GM19463 (cell line): ENCODE measurements around the gene CRISP2.
"Not testable (repeated sequence)": the region's sequence is repeated elsewhere in the genome, so short reads cannot be mapped to it uniquely, and the experiment has no call there.

Source experiments
- ATAC-seq: cut with Tn5 transposase; IDR thresholded peaks from one replicate; pipeline ENCODE4 v1.9.1; 2021; ENCODE audit warnings: mild to moderate bottlenecking, moderate library complexity; ENCODE audit not compliant: unreplicated experiment

Gene CRISP2

GRCh38 chr6:49713346-49713745, at the start of gene CRISP2:
Gene CRISP2, minus strand, starts transcription at chr6:49713543. Its CDS starts 4,347 bp downstream, at chr6:49709196.
- ATAC-seq, result no peak

- ATAC-seq, result no peak
Observed at GRCh38 chr6:49744259-49744658, 30.9 kb upstream of the CRISP2 start, which contains the start of gene CRISP3. Gene CRISP3, minus strand, starts transcription at chr6:49744388. Its CDS starts 21 bp downstream, at chr6:49744367.

GRCh38 chr6:49743429-49743828, 30.1 kb upstream of the CRISP2 start:
- ATAC-seq, result no peak

- ATAC-seq, result no peak
Observed at GRCh38 chr6:49739423-49739822, 26.1 kb upstream of the CRISP2 start.

- no peak for ATAC-seq
Observed at GRCh38 chr6:49736017-49736508, 22.7 kb upstream of the CRISP2 start.

- no peak for ATAC-seq
Observed at GRCh38 chr6:49733680-49734079, 20.3 kb upstream of the CRISP2 start.

GRCh38 chr6:49732781-49733180, 19.4 kb upstream of the CRISP2 start:
- no peak for ATAC-seq

GRCh38 chr6:49730251-49730650, 16.9 kb upstream of the CRISP2 start:
- no peak for ATAC-seq

GRCh38 chr6:49723917-49724316, 10.6 kb upstream of the CRISP2 start:
- ATAC-seq, result not testable (repeated sequence)

GRCh38 chr6:49721297-49721696, 8.0 kb upstream of the CRISP2 start:
- ATAC-seq, result no peak

- ATAC-seq, result no peak
Observed at GRCh38 chr6:49720372-49720771, 7.0 kb upstream of the CRISP2 start.

GRCh38 chr6:49698478-49698877, 14.9 kb downstream of the CRISP2 start:
- no peak for ATAC-seq

- ATAC-seq, result no peak
Observed at GRCh38 chr6:49693512-49693911, 19.8 kb downstream of the CRISP2 start.

- ATAC-seq, result no peak
Observed at GRCh38 chr6:49692534-49692933, 20.8 kb downstream of the CRISP2 start.

GRCh38 chr6:49676671-49677281, 36.6 kb downstream of the CRISP2 start:
- no peak for ATAC-seq

GRCh38 chr6:49675816-49676215, 37.5 kb downstream of the CRISP2 start:
- ATAC-seq, result no peak

GRCh38 chr6:49668083-49668511, 45.2 kb downstream of the CRISP2 start:
- no peak for ATAC-seq

GRCh38 chr6:49666930-49667757, 46.2 kb downstream of the CRISP2 start:
- ATAC-seq, result no peak

- no peak for ATAC-seq
Observed at GRCh38 chr6:49666480-49666879, 46.9 kb downstream of the CRISP2 start.

- no peak for ATAC-seq
Observed at GRCh38 chr6:49664817-49665216, 48.5 kb downstream of the CRISP2 start.

GRCh38 chr6:49664054-49664453, 49.3 kb downstream of the CRISP2 start:
- ATAC-seq, result not testable (repeated sequence)

- ATAC-seq, result no peak
Observed at GRCh38 chr6:49662892-49663261, 50.5 kb downstream of the CRISP2 start.
